Neural progenitor cell (in vitro differentiated cells): ENCODE data around the gene LOXHD1. TPM values are rescaled to one million over a fixed set of nuclear protein-coding genes. Genes with fewer than 3 reads are reported as not detected.

Source experiments
- DNase-seq: peaks from one replicate; pipeline ENCODE4 v3.0.0-alpha.2; 2016; ENCODE audit warnings: low spot score
- H2AFZ ChIP-seq: fragments of 200-600 bp; sonication (generic); replicated peaks from 2 replicates; pipeline ENCODE4 v1.6.1; 2016; ENCODE audit warnings: antibody characterized with exemption
- H3F3A ChIP-seq: fragments of 200-600 bp; sonication (generic); 2 replicates; pipeline ENCODE4 v1.6.1; 2016; ENCODE audit warnings: antibody characterized with exemption, low read depth
- H3K27ac ChIP-seq: fragments of 200-600 bp; sonication (generic); 2 replicates; pipeline ENCODE4 v1.5.1; 2016; ENCODE audit warnings: mild to moderate bottlenecking
- H3K27me3 ChIP-seq: fragments of 200-600 bp; sonication (generic); 2 replicates; pipeline ENCODE4 v1.6.1; 2016; ENCODE audit warnings: mild to moderate bottlenecking, moderate library complexity
- H3K36me3 ChIP-seq: fragments of 200-600 bp; sonication (generic); 2 replicates; pipeline ENCODE4 v1.5.1; 2016
- H3K4me1 ChIP-seq: fragments of 200-600 bp; sonication (generic); 2 replicates; pipeline ENCODE4 v1.6.1; 2016; ENCODE audit warnings: mixed run types
- H3K4me2 ChIP-seq: fragments of 200-600 bp; sonication (generic); 2 replicates; pipeline ENCODE4 v1.6.1; 2016
- H3K4me3 ChIP-seq: fragments of 200-600 bp; sonication (generic); 2 replicates; pipeline ENCODE4 v1.5.1; 2016
- H3K79me2 ChIP-seq: fragments of 200-600 bp; sonication (generic); 2 replicates; pipeline ENCODE4 v1.6.1; 2016; ENCODE audit warnings: low read depth
- H3K9ac ChIP-seq: fragments of 200-600 bp; sonication (generic); 2 replicates; pipeline ENCODE4 v1.6.1; 2016
- H3K9me3 ChIP-seq: fragments of 200-600 bp; sonication (generic); 2 replicates; pipeline ENCODE4 v1.5.1; 2016; ENCODE audit warnings: low read depth
- H4K20me1 ChIP-seq: fragments of 200-600 bp; sonication (generic); 2 replicates; pipeline ENCODE4 v1.6.1; 2016; ENCODE audit warnings: low read depth
- H3K27ac Mint-ChIP-seq: 3 replicates; pipeline ENCODE4 v1.8.0; 2021; ENCODE audit warnings: mixed read lengths
- H3K27me3 Mint-ChIP-seq: 2 replicates; pipeline ENCODE4 v1.8.0; 2022; ENCODE audit warnings: low read depth, mild to moderate bottlenecking, inconsistent platforms, moderate library complexity, mixed read lengths; ENCODE audit not compliant: insufficient read depth
- H3K36me3 Mint-ChIP-seq: 3 replicates; pipeline ENCODE4 v1.8.0; 2021; ENCODE audit warnings: mixed read lengths
- H3K4me1 Mint-ChIP-seq: 3 replicates; pipeline ENCODE4 v1.8.0; 2021; ENCODE audit warnings: mixed read lengths
- H3K4me3 Mint-ChIP-seq: 3 replicates; pipeline ENCODE4 v1.8.0; 2021; ENCODE audit warnings: mild to moderate bottlenecking, moderate library complexity, mixed read lengths
- H3K9me3 Mint-ChIP-seq: 3 replicates; pipeline ENCODE4 v1.8.0; 2020; ENCODE audit warnings: mixed read lengths
- EZH2 ChIP-seq: fragments of 200-600 bp; sonication (generic); IDR thresholded peaks from 2 replicates; pipeline ENCODE4 v1.6.1; 2017; ENCODE audit warnings: antibody characterized with exemption, mild to moderate bottlenecking, moderate library complexity
- EZH2phosphoT487 ChIP-seq: fragments of 200-600 bp; sonication (generic); IDR thresholded peaks from 2 replicates; pipeline ENCODE4 v1.6.1; 2017; ENCODE audit warnings: antibody characterized with exemption
- total RNA-seq: library from RNA; depleted of rRNA; stranded (reverse); fragments of >200 nt; gene quantifications from 2 replicates; pipeline ENCODE4 v1.2.3, GENCODE V29; 2015; ENCODE audit warnings: low replicate concordance
- TF ChIP-seq, protein P1 (sequence below): fragments of 200-600 bp; sonication (generic); IDR thresholded peaks from 2 replicates; pipeline ENCODE4 v1.5.1; 2017; ENCODE audit warnings: antibody characterized with exemption, mild to moderate bottlenecking

LOXHD1 gene
- total RNA-seq, 1 donor from 2014 or later = not detected

DNA sequence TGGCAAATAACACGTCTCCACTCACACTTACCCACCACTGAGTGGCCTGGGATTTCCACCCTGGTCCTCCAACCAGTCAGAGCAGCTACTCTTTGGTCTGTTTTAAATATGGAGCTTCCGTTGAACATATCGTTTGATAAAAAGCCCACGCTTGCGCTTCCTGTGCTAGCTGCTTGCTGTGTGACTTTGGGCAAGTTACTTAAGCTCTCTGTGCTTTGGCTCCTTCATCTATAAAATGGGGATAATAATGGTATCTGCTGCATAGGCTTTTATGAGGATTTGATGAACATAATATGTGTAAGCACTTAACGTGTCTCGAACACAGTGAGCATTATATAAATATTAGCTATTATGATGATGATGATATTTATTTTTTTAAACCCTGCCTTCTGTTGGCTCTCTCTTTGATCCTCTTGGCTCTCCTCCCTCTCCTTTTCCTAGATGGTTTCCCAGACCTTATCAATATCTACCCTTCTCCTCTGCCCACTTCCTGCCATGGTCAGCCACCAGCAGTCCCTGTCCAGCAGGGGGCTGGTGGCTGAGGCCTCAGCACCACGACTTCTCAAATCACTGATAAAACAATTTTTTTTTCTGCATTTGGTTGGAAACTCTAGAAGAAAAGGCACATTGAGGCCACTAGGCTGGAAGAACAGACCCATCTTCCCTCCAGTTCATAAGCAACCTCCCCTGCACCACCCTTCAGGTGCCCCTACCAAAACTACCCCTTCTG is 191.9 kb downstream of the LOXHD1 start:
- Mint-ChIP-seq H3K4me1 (peaks cover 61% of the 10 kb centered on the region), H3K4me3 (no peak overlapping the region), H3K27me3 (peaks cover 2% of the 10 kb centered on the region), H3K36me3 (no peaks in the 10 kb centered on the region), H3K9me3 (no peaks in the 10 kb centered on the region), H3K27ac (peak overlapping the region; percentile 47)
- no peak overlapping the region for H3K27ac ChIP-seq
- peaks cover 29% of the 10 kb centered on the region for H3F3A ChIP-seq
- H3K4me2 ChIP-seq = peak overlapping the region; percentile 64
- H3K4me3 ChIP-seq = no peak overlapping the region
- H2AFZ ChIP-seq = no peak overlapping the region
- H3K4me1 ChIP-seq = peaks cover 81% of the 10 kb centered on the region
- H4K20me1 ChIP-seq = peaks cover 8% of the 10 kb centered on the region
- no peaks in the 10 kb centered on the region for H3K36me3 ChIP-seq
- H3K27me3 ChIP-seq = no peaks in the 10 kb centered on the region
- DNase-seq = no peak
- H3K9me3 ChIP-seq = no peaks in the 10 kb centered on the region
- H3K9ac ChIP-seq = no peak overlapping the region
- no peaks in the 10 kb centered on the region for H3K79me2 ChIP-seq
- no peak for TF ChIP-seq EZH2
- TF ChIP-seq, protein P1, sequence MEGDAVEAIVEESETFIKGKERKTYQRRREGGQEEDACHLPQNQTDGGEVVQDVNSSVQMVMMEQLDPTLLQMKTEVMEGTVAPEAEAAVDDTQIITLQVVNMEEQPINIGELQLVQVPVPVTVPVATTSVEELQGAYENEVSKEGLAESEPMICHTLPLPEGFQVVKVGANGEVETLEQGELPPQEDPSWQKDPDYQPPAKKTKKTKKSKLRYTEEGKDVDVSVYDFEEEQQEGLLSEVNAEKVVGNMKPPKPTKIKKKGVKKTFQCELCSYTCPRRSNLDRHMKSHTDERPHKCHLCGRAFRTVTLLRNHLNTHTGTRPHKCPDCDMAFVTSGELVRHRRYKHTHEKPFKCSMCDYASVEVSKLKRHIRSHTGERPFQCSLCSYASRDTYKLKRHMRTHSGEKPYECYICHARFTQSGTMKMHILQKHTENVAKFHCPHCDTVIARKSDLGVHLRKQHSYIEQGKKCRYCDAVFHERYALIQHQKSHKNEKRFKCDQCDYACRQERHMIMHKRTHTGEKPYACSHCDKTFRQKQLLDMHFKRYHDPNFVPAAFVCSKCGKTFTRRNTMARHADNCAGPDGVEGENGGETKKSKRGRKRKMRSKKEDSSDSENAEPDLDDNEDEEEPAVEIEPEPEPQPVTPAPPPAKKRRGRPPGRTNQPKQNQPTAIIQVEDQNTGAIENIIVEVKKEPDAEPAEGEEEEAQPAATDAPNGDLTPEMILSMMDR = peak; percentile 42

DNA sequence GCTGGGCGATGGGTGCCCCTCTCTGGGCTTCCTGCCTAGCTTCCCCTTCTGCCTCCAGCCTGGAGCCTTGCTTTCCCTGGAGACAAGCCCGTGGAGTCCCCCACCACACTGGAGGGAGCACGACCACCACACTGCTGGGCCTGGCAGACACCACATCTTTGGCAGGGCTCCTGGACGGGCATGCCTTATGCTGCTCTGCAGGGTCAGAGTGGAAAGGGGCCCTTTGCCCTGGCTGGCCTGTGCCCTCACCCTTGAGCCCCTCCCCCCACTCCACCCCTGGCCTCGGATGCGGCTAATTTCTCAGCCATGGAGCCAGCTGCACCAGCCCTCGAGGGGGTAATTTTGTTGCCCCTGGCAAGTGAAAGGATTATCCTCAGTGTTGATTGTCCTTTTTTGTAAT is 194.5 kb downstream of the LOXHD1 start:
- Histone ChIP-seq H3K4me3 (no peak overlapping the region), H3K27me3 (no peaks in the 10 kb centered on the region)
- peak; percentile 28 for DNase-seq

DNA sequence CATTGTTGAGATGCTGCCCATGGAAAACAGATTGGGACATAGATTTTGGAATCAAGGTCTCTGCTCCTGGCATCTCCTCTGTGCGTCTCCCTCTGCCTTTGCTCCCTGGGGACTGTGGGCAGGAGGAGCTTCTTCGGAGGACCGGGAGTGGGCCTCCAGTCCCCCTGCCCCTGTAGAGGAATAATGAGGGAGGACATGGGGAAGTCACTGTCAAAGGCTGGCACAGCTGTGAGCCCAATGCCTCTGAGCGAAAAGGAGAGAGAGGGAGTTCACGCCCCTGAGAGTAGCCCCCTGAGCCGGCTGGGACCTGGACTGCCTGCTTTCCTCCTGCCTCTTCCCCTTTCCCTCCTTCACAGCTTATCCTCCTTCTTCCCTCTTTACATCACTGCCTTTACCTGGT is 195.0 kb downstream of the LOXHD1 start:
- H3K9ac ChIP-seq = no peak overlapping the region
- Mint-ChIP-seq H3K36me3 (peaks cover 10% of the 10 kb centered on the region), H3K4me3 (no peak overlapping the region), H3K27me3 (peaks cover 2% of the 10 kb centered on the region), H3K27ac (no peak overlapping the region), H3K4me1 (peaks cover 58% of the 10 kb centered on the region), H3K9me3 (no peaks in the 10 kb centered on the region)
- no peaks in the 10 kb centered on the region for H3K36me3 ChIP-seq
- H3K9me3 ChIP-seq = no peaks in the 10 kb centered on the region
- no peak for DNase-seq
- no peak overlapping the region for H3K27ac ChIP-seq
- H3K4me3 ChIP-seq = no peak overlapping the region
- peaks cover 20% of the 10 kb centered on the region for H4K20me1 ChIP-seq
- peak overlapping the region; percentile 45 for H3K4me2 ChIP-seq
- TF ChIP-seq EZH2phosphoT487 (no peak), EZH2 (no peak)
- TF ChIP-seq, protein P1 = no peak
- H2AFZ ChIP-seq = no peak overlapping the region
- H3K79me2 ChIP-seq = no peaks in the 10 kb centered on the region
- H3K4me1 ChIP-seq = peaks cover 83% of the 10 kb centered on the region
- no peaks in the 10 kb centered on the region for H3K27me3 ChIP-seq
- peaks cover 36% of the 10 kb centered on the region for H3F3A ChIP-seq

More for the DNA sequence above, 194.5 kb downstream of the LOXHD1 start:
- TF ChIP-seq EZH2 = no peak
- no peak for TF ChIP-seq EZH2phosphoT487
- TF ChIP-seq, protein P1 = no peak
- H3K9me3 Mint-ChIP-seq = no peaks in the 10 kb centered on the region
- no peak overlapping the region for H3K4me3 Mint-ChIP-seq
- peaks cover 58% of the 10 kb centered on the region for H3K4me1 Mint-ChIP-seq
- H3K4me1 ChIP-seq = peaks cover 83% of the 10 kb centered on the region
- peak overlapping the region; percentile 45 for H3K4me2 ChIP-seq
- H3K9me3 ChIP-seq = no peaks in the 10 kb centered on the region
- no peaks in the 10 kb centered on the region for H3K36me3 ChIP-seq
- no peak overlapping the region for H3K27ac Mint-ChIP-seq
- peaks cover 2% of the 10 kb centered on the region for H3K27me3 Mint-ChIP-seq
- no peak overlapping the region for H3K27ac ChIP-seq
- no peak overlapping the region for H3K9ac ChIP-seq
- H3F3A ChIP-seq = peaks cover 38% of the 10 kb centered on the region
- no peak overlapping the region for H2AFZ ChIP-seq
- H3K36me3 Mint-ChIP-seq = peaks cover 7% of the 10 kb centered on the region
- H4K20me1 ChIP-seq = peaks cover 20% of the 10 kb centered on the region
- H3K79me2 ChIP-seq = no peaks in the 10 kb centered on the region
